Fibroblast of the conjunctiva (primary cell): ENCODE data around the gene MEGF8.
A peak's percentile ranks its signal among the peaks of the same experiment; 100 is the strongest.

Experiments used
- DNase-seq: peaks from one replicate; pipeline ENCODE4 v3.0.0-alpha.2; 2010; ENCODE audit warnings: low read depth

Gene MEGF8

GRCh38 chr19:42411581-42412178 lies 86.2 kb downstream of the MEGF8 start:
- no peak for DNase-seq

GRCh38 chr19:42412227-42412626 lies 86.8 kb downstream of the MEGF8 start:
- no peak for DNase-seq

GRCh38 chr19:42412661-42413076 lies 87.2 kb downstream of the MEGF8 start:
- DNase-seq, result no peak

GRCh38 chr19:42419309-42419708 lies 93.9 kb downstream of the MEGF8 start:
- no peak for DNase-seq

DNA sequence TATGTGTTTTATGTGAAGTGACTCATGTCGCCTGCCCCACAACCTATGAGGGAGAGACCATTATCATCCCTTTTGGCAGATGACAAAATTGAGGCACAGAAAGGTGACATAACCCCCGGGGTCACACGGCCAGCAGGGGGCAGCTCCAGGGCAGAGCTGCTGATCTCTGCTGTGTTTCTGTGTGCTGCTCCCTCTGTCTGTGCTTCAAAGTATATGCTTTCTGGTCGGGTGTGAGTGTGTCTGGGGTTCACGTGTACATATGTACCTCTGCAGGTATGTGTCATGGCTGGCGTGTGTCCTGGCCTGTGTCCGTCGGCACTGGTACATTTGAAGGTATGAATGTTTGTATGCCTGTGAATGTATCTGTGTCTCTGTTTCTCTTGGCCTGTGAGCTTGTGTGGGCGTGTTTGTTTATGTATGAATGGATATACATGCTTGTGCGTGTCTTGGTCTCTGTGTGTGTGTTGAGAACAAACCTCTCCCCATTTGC lies 94.7 kb downstream of the MEGF8 start:
- peak; percentile 36 for DNase-seq

GRCh38 chr19:42421101-42421500 lies 95.7 kb downstream of the MEGF8 start:
- DNase-seq, result no peak

- no peak for DNase-seq
Measured at GRCh38 chr19:42421591-42422031, 96.2 kb downstream of the MEGF8 start.

DNA sequence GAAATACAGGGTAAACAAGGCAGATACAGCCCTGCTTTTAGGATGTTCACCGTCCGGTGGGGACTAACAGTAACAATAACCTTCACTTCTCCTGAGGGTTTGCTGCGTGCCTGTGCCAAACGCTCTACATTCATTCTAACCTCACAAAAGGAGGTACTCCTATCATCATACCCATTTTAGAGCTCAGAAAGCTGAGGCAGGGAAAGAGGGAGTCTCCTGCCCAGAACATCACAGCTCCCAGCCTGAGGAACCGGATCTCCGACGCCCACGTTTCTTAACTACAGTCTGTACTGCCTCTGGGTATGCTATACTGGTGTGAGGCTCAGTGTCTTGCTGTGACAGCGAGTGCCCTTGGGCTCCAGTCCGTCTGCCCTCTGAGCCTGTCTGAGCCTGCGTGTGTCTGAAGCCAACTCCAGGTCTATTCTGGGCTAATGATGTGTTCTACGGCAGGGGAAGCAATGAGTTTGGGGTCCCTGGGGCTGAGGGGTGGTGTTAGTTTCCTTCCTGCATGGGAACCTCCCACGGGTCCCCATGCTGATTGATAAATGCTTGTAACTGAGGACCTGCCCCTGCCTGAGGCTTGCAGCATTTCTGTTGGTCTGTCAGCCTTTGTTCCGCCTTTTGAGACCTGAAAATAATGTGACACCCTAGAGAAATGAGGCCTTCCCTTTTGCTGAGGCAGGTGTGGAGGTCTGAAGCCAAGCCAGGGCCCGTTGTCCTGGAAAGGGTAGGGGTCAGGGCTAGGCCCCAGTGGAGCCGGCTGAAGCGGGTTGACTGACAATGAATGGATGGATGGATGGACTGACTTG lies 96.9 kb downstream of the MEGF8 start:
- DNase-seq, result no peak

GRCh38 chr19:42422901-42423461 lies 97.5 kb downstream of the MEGF8 start:
- no peak for DNase-seq

DNA sequence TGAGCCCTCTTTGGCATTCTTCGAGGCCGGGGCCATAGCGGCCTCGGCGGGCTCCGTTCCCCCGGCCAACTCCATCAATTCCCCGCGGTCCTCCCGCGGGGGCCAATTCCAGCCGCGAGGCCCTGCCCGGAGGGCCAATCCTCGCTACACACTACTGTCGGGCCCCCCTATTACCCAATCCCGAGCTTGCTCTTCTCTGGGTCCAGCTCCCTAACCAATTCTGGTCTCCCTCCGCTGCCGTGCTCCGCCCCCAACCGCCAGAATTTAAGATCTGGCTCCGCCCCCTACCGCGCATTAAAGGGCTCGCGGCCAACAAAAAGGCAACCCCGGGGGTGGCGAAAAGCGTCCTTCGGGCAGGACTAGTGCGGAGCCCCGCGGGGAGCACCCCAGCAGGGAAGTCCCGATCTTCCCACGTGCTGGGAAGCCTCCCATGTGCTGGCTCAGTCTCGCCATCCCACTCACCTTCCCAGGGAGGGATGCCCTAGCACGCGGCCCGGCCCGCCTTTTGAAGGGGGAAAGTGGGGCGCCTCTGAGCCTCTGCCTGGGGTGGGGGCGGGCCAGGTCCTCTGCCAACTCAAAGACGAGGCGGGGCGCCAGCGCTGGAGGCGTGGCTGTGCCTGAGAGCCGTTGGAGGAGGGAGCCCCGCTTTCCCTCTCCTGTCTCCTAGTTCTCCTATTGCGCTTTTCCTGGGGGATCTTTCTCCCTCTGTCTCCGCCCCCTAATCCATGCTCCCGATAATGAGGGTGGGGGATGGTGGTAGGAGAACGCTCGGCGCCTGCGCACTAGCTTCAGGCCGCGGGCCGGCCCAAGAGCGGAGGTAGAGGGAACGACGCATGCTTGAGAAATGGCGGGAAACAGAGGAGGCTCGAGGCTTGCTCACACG lies 98.3 kb downstream of the MEGF8 start:
- DNase-seq, result peak; percentile 86

DNA sequence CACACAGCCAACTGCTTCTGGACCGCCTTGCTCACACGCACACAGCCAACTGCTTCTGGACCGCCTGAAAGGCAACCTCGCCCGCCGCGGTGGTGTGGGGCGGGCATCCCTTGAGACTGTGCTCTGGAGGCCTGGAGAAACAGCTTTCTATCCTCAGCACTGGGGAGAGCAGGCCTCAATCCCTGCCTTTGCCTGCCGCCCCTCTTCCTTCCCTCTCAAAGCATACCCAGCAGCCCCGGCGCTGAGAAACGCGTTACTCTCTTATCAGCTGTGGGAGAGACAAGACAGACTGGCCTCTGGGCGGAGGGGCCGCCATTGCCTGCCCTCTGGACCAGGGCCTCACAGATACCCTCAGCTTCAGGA lies 98.9 kb downstream of the MEGF8 start:
- no peak for DNase-seq

GRCh38 chr19:42424712-42425131 lies 99.3 kb downstream of the MEGF8 start:
- no peak for DNase-seq

DNA sequence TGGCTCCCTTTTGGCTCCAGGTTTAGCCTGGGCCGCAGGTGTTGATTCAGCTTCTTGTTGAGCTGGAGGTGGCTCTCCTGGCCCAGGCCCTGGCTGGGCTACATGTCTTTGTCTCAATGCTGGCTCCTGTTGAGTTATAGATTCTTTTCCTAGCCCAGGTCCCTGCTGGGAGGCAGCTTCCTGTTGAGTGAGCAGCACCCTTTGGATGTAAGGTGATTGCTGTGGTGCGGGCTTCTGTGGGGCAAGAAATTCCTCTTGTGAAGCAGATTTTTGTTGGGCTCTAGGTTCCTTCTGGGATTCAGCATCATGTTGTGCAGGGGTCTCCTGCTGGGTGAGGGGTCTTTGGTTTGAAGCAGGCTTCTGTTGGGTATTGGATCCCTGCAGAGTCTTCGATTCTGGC lies 101.2 kb downstream of the MEGF8 start:
- no peak for DNase-seq

- DNase-seq, result no peak
Measured at GRCh38 chr19:42427313-42427712, 101.9 kb downstream of the MEGF8 start, which contains the start of gene LIPE. Gene LIPE (minus strand): TSS chr19:42427388. CDS start chr19:42427149, 239 bp downstream.
